Fibroblast of pulmonary artery (primary cell): ENCODE measurements around the gene TRAFD1.
"Not testable (repeated sequence)": the region's sequence is repeated elsewhere in the genome, so short reads cannot be mapped to it uniquely, and the experiment has no call there.

ENCODE experiments used
- DNase-seq: peaks from one replicate; pipeline ENCODE4 v3.0.0-alpha.2; 2010; ENCODE audit warnings: low read depth
- H3K4me3 ChIP-seq: replicated peaks from 2 replicates; pipeline ENCODE4 v1.5.1; 2011; ENCODE audit warnings: low read depth, mild to moderate bottlenecking, control low read depth, low read length, moderate library complexity
- TF ChIP-seq, protein P1 (sequence below): IDR thresholded peaks from 2 replicates; pipeline ENCODE4 v1.5.1; 2011; ENCODE audit warnings: mild to moderate bottlenecking, control low read depth, low read length, inconsistent platforms; ENCODE audit errors: missing control alignments

Gene TRAFD1

DNA sequence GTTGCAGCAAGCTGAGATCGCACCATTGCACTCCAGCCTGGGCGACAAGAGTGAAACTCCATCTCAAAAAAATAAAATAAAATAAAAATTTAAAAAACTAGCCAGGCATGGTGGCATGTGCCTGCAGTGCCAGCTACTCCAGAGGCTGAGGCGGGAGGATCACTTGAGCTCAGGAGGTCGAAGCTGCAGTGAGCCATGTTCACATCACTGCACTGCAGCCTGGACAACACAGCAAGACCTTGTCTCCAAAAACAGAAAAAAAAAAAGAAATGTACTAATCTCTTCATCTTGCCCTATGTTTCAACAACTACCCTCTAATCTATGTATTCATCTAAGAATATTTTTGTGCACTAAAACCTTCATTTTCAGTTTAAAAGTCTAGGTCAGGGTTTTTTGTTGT lies 23.2 kb upstream of the TRAFD1 start:
- TF ChIP-seq, protein P1, sequence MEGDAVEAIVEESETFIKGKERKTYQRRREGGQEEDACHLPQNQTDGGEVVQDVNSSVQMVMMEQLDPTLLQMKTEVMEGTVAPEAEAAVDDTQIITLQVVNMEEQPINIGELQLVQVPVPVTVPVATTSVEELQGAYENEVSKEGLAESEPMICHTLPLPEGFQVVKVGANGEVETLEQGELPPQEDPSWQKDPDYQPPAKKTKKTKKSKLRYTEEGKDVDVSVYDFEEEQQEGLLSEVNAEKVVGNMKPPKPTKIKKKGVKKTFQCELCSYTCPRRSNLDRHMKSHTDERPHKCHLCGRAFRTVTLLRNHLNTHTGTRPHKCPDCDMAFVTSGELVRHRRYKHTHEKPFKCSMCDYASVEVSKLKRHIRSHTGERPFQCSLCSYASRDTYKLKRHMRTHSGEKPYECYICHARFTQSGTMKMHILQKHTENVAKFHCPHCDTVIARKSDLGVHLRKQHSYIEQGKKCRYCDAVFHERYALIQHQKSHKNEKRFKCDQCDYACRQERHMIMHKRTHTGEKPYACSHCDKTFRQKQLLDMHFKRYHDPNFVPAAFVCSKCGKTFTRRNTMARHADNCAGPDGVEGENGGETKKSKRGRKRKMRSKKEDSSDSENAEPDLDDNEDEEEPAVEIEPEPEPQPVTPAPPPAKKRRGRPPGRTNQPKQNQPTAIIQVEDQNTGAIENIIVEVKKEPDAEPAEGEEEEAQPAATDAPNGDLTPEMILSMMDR: no peak
- no peak for DNase-seq
- H3K4me3 ChIP-seq: no peak overlapping the region

- H3K4me3 ChIP-seq, DNase-seq: not testable (repeated sequence)
These were observed 22.6 kb upstream of the TRAFD1 start for GRCh38 chr12:112102746-112103145.

GRCh38 chr12:112103758-112104503 lies 21.4 kb upstream of the TRAFD1 start:
- no peak overlapping the region for H3K4me3 ChIP-seq
- no peak for DNase-seq
- TF ChIP-seq, protein P1: no peak

GRCh38 chr12:112105891-112106290 lies 19.5 kb upstream of the TRAFD1 start:
- TF ChIP-seq, protein P1: no peak
- DNase-seq: no peak
- no peak overlapping the region for H3K4me3 ChIP-seq

DNA sequence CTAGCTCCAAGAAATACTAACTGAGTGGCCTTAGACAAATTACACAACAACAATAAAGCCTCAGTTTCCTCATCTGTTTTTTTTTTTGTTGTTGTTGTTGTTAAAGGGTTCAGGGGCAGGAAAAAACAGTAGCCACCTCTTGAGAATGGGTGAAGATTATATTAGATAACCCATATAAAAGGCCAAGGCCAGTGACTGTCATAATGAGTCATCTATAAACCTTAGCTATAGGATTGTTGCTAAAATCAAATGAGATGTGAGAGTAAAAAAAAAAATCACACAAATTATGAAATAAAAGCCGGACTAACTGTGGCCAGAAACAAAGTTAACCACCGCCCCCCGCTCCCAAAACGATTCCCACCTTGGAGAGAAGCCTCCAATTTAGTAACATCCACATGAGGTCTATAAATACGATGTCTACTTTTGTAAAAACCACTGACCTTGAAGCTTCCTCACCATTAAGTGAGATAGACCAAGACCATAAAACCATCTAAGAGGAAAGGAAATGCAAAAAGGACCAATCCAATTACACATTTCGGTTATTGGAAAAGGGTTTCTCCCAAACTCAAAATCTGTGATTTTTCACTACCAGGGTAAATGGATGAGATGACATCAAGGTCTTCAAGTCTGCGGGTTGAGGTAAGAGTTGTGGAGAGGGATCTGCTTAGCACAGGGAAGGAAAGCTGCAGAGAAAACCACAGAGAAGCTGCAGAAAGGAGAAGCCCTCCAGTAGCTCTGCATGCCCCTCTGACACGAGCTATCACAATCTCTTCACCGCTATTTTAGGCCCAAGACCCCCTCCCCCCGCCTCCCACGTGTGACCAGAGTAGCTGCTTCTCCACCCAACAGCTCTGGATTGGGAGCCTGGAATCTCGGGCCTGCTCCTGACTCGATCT lies 17.8 kb upstream of the TRAFD1 start:
- peak overlapping the region; percentile 94 for H3K4me3 ChIP-seq
- DNase-seq: no peak
- TF ChIP-seq, protein P1: no peak

DNA sequence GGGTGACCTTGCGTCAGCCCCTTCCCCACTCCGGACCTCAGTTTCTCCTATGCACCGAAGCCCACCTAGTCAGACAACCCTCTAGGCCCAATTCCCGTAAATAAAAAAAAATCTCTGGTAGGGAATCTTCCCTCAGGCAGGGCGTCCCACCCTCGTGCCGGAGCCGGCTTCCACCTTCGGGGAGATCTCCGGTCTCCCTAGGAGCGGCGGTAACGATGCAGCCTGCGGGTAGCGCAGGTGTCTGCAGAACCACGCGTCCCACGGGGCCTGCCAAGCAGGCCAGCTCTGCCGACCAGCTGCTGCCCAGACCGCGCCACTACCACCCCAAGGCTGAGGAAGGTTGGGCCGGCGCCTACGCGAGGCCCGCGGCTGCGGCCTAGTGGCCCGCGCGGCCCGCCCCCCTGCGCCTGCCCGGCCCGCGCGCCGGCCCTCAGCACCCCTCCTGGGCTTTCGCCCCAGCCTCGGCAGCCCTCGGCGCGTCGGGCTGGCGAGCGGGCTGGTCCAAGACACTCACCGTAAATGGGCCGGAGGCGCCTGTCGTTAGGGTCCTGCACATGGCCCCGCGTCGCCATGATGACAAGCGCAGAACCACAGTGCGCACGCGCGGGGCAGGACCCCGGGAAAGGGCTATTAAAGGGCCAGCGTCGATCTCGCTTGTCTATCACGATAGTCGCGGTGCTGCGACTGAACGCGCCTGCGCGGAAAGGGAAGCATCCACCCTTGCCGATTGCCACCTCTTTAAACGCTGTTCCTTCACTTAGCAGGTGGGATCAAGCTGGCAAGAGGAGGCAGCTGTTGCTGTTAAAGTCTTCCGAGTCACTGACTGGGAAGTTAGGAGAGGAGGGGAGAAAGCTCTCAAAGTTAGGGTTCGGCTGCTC lies 16.9 kb upstream of the TRAFD1 start, which contains the start of gene NAA25:
Gene NAA25 (minus strand): TSS at position 582 of the 878 bp plus-strand sequence. CDS start 10 bp downstream, at position 572.
- H3K4me3 ChIP-seq: peak within 1 kb of the TSS; percentile 94
- peak; percentile 85 for DNase-seq
- TF ChIP-seq, protein P1: no peak

DNA sequence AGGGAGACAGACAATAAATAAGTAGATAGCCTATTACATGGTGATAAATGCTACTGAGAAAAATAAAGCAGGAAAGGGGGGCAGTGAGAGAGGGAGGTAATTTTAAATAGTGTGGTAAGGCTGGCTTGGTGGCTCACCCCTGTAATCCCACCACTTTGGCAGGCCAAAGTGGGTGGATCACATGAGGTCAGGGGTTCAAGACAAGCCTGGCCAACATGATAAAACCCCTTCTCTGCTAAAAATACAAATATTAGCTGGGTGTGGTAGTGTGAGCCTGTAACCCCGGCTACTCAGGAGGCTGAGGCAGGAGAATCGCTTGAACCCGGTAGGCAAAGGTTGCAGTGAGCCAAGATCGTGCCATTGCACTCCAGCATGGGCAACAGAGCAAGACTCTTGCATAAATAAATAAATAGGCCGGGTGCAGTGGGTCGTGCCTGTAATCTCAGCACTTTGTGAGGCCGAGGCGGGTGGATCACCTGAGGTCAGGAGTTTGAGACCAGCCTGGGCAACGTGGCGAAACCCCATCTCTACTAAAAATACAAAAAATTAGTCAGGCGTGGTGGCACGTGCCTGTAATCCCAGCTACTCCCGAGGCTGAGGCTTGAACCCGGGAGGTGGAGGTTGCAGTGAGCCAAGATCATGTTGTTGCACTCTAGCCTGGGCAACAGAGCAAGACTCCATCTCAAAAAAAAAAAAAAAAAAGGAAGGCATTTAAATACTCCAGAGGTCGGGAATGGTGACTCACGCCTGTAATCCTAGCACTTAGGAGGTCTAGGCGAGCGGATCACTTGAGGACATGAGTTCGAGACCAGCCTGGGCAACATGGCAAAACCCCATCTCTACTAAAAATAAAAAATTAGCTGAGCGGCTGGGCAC lies 14.3 kb upstream of the TRAFD1 start:
- not testable (repeated sequence) for H3K4me3 ChIP-seq, DNase-seq
